KMS-11 (cell line): ENCODE data around the gene SYCP3.

Experiments
- H2AFZ ChIP-seq: fragments of 200-600 bp; sonication (generic); 2 replicates; pipeline ENCODE4 v1.6.1; 2016; ENCODE audit warnings: antibody characterized with exemption, mixed run types, low read depth
- H3K27ac ChIP-seq: fragments of 200-600 bp; sonication (generic); 2 replicates; pipeline ENCODE4 v1.6.1; 2016; ENCODE audit warnings: mild to moderate bottlenecking, mixed run types
- H3K27me3 ChIP-seq: fragments of 200-600 bp; sonication (generic); 2 replicates; pipeline ENCODE4 v1.6.1; 2017; ENCODE audit warnings: mild to moderate bottlenecking, low read depth, mixed run types, moderate library complexity; ENCODE audit not compliant: insufficient read depth
- H3K36me3 ChIP-seq: fragments of 200-600 bp; sonication (generic); 2 replicates; pipeline ENCODE4 v1.6.1; 2017; ENCODE audit warnings: mild to moderate bottlenecking, mixed run types; ENCODE audit not compliant: insufficient read depth
- H3K4me1 ChIP-seq: fragments of 200-600 bp; sonication (generic); 2 replicates; pipeline ENCODE4 v1.6.1; 2016; ENCODE audit warnings: mild to moderate bottlenecking, low read depth, mixed run types; ENCODE audit not compliant: poor library complexity, severe bottlenecking
- H3K4me2 ChIP-seq: fragments of 200-600 bp; sonication (generic); 2 replicates; pipeline ENCODE4 v1.7.0; 2016; ENCODE audit warnings: mild to moderate bottlenecking, mixed run types
- H3K4me3 ChIP-seq: fragments of 200-600 bp; sonication (generic); IDR thresholded peaks from 2 replicates; pipeline ENCODE4 v1.6.1; 2017; ENCODE audit warnings: low read depth, low read length, mixed read lengths; ENCODE audit not compliant: insufficient read depth
- H3K79me2 ChIP-seq: fragments of 200-600 bp; sonication (generic); 2 replicates; pipeline ENCODE4 v1.6.1; 2016; ENCODE audit warnings: low read depth, mixed run types; ENCODE audit not compliant: insufficient read depth
- H3K9ac ChIP-seq: fragments of 200-600 bp; sonication (generic); 2 replicates; pipeline ENCODE4 v1.6.1; 2016; ENCODE audit warnings: mild to moderate bottlenecking, mixed run types
- H4K20me1 ChIP-seq: fragments of 200-600 bp; sonication (generic); 2 replicates; pipeline ENCODE4 v1.6.1; 2016; ENCODE audit warnings: mild to moderate bottlenecking, mixed run types; ENCODE audit not compliant: insufficient read depth
- TF ChIP-seq, protein P1 (sequence below): fragments of 200-600 bp; sonication (generic); conservative IDR thresholded peaks from 2 replicates; pipeline ENCODE4 v1.6.1; 2017; ENCODE audit warnings: low read depth, mild to moderate bottlenecking, antibody characterized with exemption, low read length, moderate library complexity, mixed read lengths

SYCP3 gene

GRCh38 chr12:101779626-101780025 is 40.4 kb upstream of the SYCP3 start:
- no peaks in the 10 kb centered on the region for H3K79me2 ChIP-seq
- H2AFZ ChIP-seq, result no peak overlapping the region
- no peak overlapping the region for H3K4me2 ChIP-seq
- H3K36me3 ChIP-seq, result no peaks in the 10 kb centered on the region
- TF ChIP-seq, protein P1, sequence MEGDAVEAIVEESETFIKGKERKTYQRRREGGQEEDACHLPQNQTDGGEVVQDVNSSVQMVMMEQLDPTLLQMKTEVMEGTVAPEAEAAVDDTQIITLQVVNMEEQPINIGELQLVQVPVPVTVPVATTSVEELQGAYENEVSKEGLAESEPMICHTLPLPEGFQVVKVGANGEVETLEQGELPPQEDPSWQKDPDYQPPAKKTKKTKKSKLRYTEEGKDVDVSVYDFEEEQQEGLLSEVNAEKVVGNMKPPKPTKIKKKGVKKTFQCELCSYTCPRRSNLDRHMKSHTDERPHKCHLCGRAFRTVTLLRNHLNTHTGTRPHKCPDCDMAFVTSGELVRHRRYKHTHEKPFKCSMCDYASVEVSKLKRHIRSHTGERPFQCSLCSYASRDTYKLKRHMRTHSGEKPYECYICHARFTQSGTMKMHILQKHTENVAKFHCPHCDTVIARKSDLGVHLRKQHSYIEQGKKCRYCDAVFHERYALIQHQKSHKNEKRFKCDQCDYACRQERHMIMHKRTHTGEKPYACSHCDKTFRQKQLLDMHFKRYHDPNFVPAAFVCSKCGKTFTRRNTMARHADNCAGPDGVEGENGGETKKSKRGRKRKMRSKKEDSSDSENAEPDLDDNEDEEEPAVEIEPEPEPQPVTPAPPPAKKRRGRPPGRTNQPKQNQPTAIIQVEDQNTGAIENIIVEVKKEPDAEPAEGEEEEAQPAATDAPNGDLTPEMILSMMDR, result no peak
- no peak overlapping the region for H3K9ac ChIP-seq
- H3K4me1 ChIP-seq, result peaks cover 17% of the 10 kb centered on the region
- H3K27me3 ChIP-seq, result no peaks in the 10 kb centered on the region
- H4K20me1 ChIP-seq, result no peaks in the 10 kb centered on the region
- H3K4me3 ChIP-seq, result no peak overlapping the region
- H3K27ac ChIP-seq, result no peak overlapping the region

DNA sequence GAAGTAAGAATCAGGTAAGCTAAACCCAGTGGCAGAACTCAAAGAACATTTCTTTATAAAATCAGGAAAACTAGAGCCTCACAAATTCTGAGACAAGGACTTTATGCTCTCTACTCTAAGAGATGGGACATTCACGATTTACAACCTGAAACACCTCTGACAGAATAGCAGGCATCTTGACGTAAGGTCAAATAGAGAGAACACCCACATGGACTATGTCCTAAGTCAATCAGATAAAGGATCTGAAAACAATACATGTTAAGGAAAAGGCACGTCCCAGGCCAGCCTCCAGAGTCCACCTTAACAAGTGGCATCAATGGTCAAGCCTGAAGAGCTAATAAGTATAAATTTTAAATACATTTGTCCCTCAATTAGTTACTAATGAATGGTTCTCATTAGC is 39.9 kb upstream of the SYCP3 start:
- Histone ChIP-seq H3K79me2 (no peaks in the 10 kb centered on the region), H4K20me1 (no peaks in the 10 kb centered on the region), H3K4me2 (no peak overlapping the region), H3K4me1 (peaks cover 21% of the 10 kb centered on the region), H3K4me3 (no peak overlapping the region), H2AFZ (no peak overlapping the region), H3K36me3 (no peaks in the 10 kb centered on the region), H3K27ac (no peak overlapping the region), H3K9ac (no peak overlapping the region), H3K27me3 (no peaks in the 10 kb centered on the region)
- TF ChIP-seq, protein P1, result no peak

DNA sequence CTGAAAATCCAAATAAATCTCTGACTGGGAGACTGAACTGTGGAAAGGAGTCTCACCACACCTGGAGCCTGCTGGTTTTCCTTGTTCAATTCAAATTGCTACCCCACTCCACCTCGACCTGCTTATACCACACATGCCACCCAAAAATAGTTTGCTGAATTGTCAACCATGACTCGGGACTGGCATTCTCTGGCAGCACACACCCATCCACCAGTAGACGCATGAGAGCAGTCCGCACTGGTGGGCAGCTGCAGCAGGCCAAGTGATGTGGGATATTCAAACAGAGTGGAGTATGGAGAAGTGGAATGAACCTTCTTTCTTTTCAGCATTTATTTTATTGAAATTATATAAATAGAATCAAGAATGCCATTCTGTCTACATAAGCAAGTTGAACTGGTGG is 38.7 kb upstream of the SYCP3 start:
- Histone ChIP-seq H3K9ac (no peak overlapping the region), H3K79me2 (no peaks in the 10 kb centered on the region), H3K4me3 (no peak overlapping the region), H4K20me1 (no peaks in the 10 kb centered on the region), H3K36me3 (no peaks in the 10 kb centered on the region), H3K27me3 (no peaks in the 10 kb centered on the region), H2AFZ (no peak overlapping the region), H3K27ac (no peak overlapping the region; the same call in 1 of the 2 replicates), H3K4me1 (peaks cover 34% of the 10 kb centered on the region), H3K4me2 (no peak overlapping the region)
- TF ChIP-seq, protein P1, result no peak

- TF ChIP-seq, protein P1, result no peak
- Histone ChIP-seq H3K4me2 (no peak overlapping the region), H3K36me3 (no peaks in the 10 kb centered on the region), H3K4me3 (no peak overlapping the region), H3K27me3 (no peaks in the 10 kb centered on the region), H4K20me1 (no peaks in the 10 kb centered on the region), H3K9ac (no peak overlapping the region), H3K79me2 (no peaks in the 10 kb centered on the region), H2AFZ (no peak overlapping the region), H3K27ac (no peak overlapping the region), H3K4me1 (peaks cover 38% of the 10 kb centered on the region)
These were observed 38.2 kb upstream of the SYCP3 start for GRCh38 chr12:101777485-101777884.
